ENCODE data around the gene TCP11.

TCP11 gene

DNA sequence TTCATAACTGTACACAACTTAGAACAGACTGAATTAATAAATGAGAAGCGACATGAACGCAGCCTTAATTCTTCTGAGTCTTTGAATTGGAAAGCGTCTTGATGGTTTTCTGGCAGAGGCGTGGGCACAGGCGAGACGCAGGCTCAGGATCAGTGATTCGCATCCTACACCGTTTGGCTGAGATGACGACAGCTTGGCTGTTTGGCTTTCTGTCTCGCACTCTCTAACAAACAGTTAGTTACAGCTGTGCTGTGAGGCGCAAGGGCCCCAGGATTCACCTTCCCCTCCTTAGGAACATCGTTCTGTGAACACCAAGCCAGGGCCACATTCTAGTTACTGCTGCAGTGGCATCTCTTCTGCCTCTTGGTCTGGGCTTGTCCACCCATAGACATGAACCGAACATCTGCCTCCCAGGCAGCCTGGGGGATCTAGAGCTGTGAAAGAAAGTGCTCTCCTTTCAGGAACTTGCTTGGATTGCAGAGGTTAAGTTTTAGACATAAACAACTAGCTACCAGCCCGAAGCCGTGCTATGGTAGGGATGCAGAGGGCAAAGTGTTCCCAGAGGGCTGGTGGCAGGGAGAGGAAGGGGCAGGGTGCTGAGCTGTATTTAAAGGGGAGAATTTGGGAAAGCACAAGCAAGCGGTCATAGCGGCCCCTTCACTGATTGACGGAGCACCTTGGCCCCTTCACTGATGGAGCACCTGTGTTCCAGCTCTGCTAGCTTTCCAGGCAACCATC lies 49.6 kb downstream of the TCP11 start:
- no peaks in the 10 kb centered on the region for H3K4me1 ChIP-seq (ENCODE audit: control insufficient read depth, low read length)
- H3K4me3 ChIP-seq (ENCODE audit: low read length) = no peak overlapping the region
- no peak overlapping the region for H3K4me2 ChIP-seq (ENCODE audit: low read length)
- TF ChIP-seq, protein P1, sequence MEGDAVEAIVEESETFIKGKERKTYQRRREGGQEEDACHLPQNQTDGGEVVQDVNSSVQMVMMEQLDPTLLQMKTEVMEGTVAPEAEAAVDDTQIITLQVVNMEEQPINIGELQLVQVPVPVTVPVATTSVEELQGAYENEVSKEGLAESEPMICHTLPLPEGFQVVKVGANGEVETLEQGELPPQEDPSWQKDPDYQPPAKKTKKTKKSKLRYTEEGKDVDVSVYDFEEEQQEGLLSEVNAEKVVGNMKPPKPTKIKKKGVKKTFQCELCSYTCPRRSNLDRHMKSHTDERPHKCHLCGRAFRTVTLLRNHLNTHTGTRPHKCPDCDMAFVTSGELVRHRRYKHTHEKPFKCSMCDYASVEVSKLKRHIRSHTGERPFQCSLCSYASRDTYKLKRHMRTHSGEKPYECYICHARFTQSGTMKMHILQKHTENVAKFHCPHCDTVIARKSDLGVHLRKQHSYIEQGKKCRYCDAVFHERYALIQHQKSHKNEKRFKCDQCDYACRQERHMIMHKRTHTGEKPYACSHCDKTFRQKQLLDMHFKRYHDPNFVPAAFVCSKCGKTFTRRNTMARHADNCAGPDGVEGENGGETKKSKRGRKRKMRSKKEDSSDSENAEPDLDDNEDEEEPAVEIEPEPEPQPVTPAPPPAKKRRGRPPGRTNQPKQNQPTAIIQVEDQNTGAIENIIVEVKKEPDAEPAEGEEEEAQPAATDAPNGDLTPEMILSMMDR (IDR thresholded peaks at IDR 0.05; ENCODE audit: low read depth, low read length, poor library complexity, severe bottlenecking) = no peak
- no peak for TF ChIP-seq EZH2phosphoT487 (IDR thresholded peaks at IDR 0.05; ENCODE audit: borderline replicate concordance, low read length)
- no peaks in the 10 kb centered on the region for H3F3A ChIP-seq (ENCODE audit: control insufficient read depth, insufficient read depth)
- no peaks in the 10 kb centered on the region for H3K9me2 ChIP-seq (replicated peaks; ENCODE audit: control insufficient read depth, low read length)
- no peaks in the 10 kb centered on the region for H3K36me3 ChIP-seq (ENCODE audit: control insufficient read depth, low read length)
- H3K9me3 ChIP-seq (ENCODE audit: control insufficient read depth, insufficient read depth, low read length) = no peaks in the 10 kb centered on the region
- H3K79me2 ChIP-seq (ENCODE audit: control insufficient read depth, low read length) = no peaks in the 10 kb centered on the region
- H3K27me3 ChIP-seq (ENCODE audit: control insufficient read depth, low read length) = peaks cover 6% of the 10 kb centered on the region
- no peak overlapping the region for H3K27ac ChIP-seq (ENCODE audit: low read depth, low read length)
- H4K20me1 ChIP-seq (ENCODE audit: control insufficient read depth, insufficient read depth, low read depth, low read length) = no peaks in the 10 kb centered on the region

- Histone ChIP-seq H3K36me3 (ENCODE audit: control insufficient read depth, low read length) (no peaks in the 10 kb centered on the region), H3K9me3 (ENCODE audit: control insufficient read depth, insufficient read depth, low read length) (no peaks in the 10 kb centered on the region), H3K9me2 (replicated peaks; ENCODE audit: control insufficient read depth, low read length) (no peaks in the 10 kb centered on the region), H3K27ac (ENCODE audit: low read depth, low read length) (no peak overlapping the region), H3K4me2 (ENCODE audit: low read length) (no peak overlapping the region), H3K79me2 (ENCODE audit: control insufficient read depth, low read length) (no peaks in the 10 kb centered on the region), H3K4me1 (ENCODE audit: control insufficient read depth, low read length) (no peaks in the 10 kb centered on the region), H4K20me1 (ENCODE audit: control insufficient read depth, insufficient read depth, low read depth, low read length) (no peaks in the 10 kb centered on the region), H3F3A (ENCODE audit: control insufficient read depth, insufficient read depth) (no peaks in the 10 kb centered on the region), H3K4me3 (ENCODE audit: low read length) (no peak overlapping the region), H3K27me3 (ENCODE audit: control insufficient read depth, low read length) (no peaks in the 10 kb centered on the region)
- TF ChIP-seq EZH2phosphoT487 (IDR thresholded peaks at IDR 0.05; ENCODE audit: borderline replicate concordance, low read length) = no peak
- TF ChIP-seq, protein P1 (IDR thresholded peaks at IDR 0.05; ENCODE audit: low read depth, low read length, poor library complexity, severe bottlenecking) = no peak
These were observed 50.4 kb downstream of the TCP11 start for GRCh38 chr6:35090734-35091133.

DNA sequence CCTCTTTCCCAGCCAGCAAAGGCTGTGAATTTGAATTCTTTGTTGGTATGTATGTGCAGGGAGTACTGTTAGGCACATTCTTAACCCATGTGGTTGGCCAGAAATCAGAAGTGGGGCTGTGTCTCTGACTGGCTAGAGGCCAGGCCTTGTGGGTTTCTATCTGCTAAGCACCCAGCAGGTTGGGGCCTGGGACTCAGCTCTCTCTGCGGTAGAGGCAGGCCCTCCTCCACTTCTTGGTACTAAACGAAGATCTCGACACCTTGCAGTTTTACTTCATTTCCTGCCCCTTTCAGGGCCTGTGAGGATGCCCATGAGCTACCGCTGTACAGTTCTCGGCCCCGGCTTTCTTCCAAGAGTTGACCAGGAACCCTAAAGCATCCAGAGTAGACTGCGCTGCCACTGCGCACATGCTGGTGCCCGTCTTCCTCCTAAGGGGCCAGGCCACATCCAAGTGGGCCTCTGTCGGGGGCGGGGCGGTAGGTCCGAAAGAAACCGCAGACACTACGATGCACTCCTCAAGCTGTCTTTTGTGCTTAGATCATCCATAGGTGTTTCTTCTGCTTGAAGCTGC lies 51.1 kb downstream of the TCP11 start:
- no peak overlapping the region for H3K27ac ChIP-seq (ENCODE audit: low read depth, low read length)
- H4K20me1 ChIP-seq (ENCODE audit: control insufficient read depth, insufficient read depth, low read depth, low read length) = no peaks in the 10 kb centered on the region
- H3K9me2 ChIP-seq (replicated peaks; ENCODE audit: control insufficient read depth, low read length) = no peaks in the 10 kb centered on the region
- H3K4me1 ChIP-seq (ENCODE audit: control insufficient read depth, low read length) = no peaks in the 10 kb centered on the region
- H3K27me3 ChIP-seq (ENCODE audit: control insufficient read depth, low read length) = no peaks in the 10 kb centered on the region
- H3K9me3 ChIP-seq (ENCODE audit: control insufficient read depth, insufficient read depth, low read length) = no peaks in the 10 kb centered on the region
- H3K4me2 ChIP-seq (ENCODE audit: low read length) = no peak overlapping the region
- H3K79me2 ChIP-seq (ENCODE audit: control insufficient read depth, low read length) = no peaks in the 10 kb centered on the region
- H3K4me3 ChIP-seq (ENCODE audit: low read length) = no peak overlapping the region
- no peaks in the 10 kb centered on the region for H3F3A ChIP-seq (ENCODE audit: control insufficient read depth, insufficient read depth)
- no peaks in the 10 kb centered on the region for H3K36me3 ChIP-seq (ENCODE audit: control insufficient read depth, low read length)
- TF ChIP-seq EZH2phosphoT487 (IDR thresholded peaks at IDR 0.05; ENCODE audit: borderline replicate concordance, low read length) = no peak
- TF ChIP-seq, protein P1 (IDR thresholded peaks at IDR 0.05; ENCODE audit: low read depth, low read length, poor library complexity, severe bottlenecking) = no peak

All from DOHH2 (cell line).